AG09309 (cell line): ENCODE data around the gene IL1B.

ENCODE experiments used
- DNase-seq: peaks from one replicate; pipeline ENCODE4 v3.0.0-alpha.2; 2010; ENCODE audit warnings: low read depth
- H3K4me3 ChIP-seq: 2 replicates; pipeline ENCODE4 v1.5.1; 2011; ENCODE audit warnings: mild to moderate bottlenecking, low read depth, low read length, moderate library complexity; ENCODE audit not compliant: control insufficient read depth
- CTCF ChIP-seq: IDR thresholded peaks from 2 replicates; pipeline ENCODE4 v1.5.1; 2011; ENCODE audit warnings: mild to moderate bottlenecking, low read depth, low read length, inconsistent platforms; ENCODE audit not compliant: insufficient read depth, control insufficient read depth; ENCODE audit errors: missing control alignments

Gene IL1B

GRCh38 chr2:112829101-112829960, 7.2 kb downstream of the IL1B start:
- DNase-seq, result no peak

GRCh38 chr2:112828251-112828691, 8.3 kb downstream of the IL1B start:
- no peak for DNase-seq
- no peak for TF ChIP-seq CTCF
- H3K4me3 ChIP-seq, result no peak overlapping the region

More at GRCh38 chr2:112829101-112829960, 7.2 kb downstream of the IL1B start:
- TF ChIP-seq CTCF, result no peak
- no peak overlapping the region for H3K4me3 ChIP-seq

GRCh38 chr2:112827604-112828185, 8.9 kb downstream of the IL1B start:
- no peak for TF ChIP-seq CTCF
- no peak overlapping the region for H3K4me3 ChIP-seq
- DNase-seq, result no peak

GRCh38 chr2:112827009-112827408, 9.6 kb downstream of the IL1B start:
- DNase-seq, result no peak
- TF ChIP-seq CTCF, result no peak
- no peak overlapping the region for H3K4me3 ChIP-seq

GRCh38 chr2:112825706-112826105, 10.9 kb downstream of the IL1B start:
- H3K4me3 ChIP-seq, result no peak overlapping the region
- TF ChIP-seq CTCF, result no peak
- DNase-seq, result no peak

- H3K4me3 ChIP-seq, result no peak overlapping the region
- no peak for DNase-seq
- no peak for TF ChIP-seq CTCF
Measured at GRCh38 chr2:112824694-112825085, 11.9 kb downstream of the IL1B start.
